H1 (cell line): ENCODE measurements around the gene ANKRD27. TPM values are rescaled to one million over a fixed set of nuclear protein-coding genes. Genes with fewer than 3 reads are reported as not detected.

Source experiments
- CTCF ChIA-PET: fragments of 300-600 bp; sonication (Branson Sonifier 250); formaldehyde crosslinking; loops from one replicate; lab custom pipeline; 2021; ENCODE audit not compliant: partially characterized antibody; lab: Charles Lee
- POLR2A ChIA-PET: fragments of 300-600 bp; sonication (Branson Sonifier 250); formaldehyde crosslinking; loops from one replicate; lab custom pipeline; 2021; ENCODE audit warnings: inconsistent platforms; ENCODE audit not compliant: partially characterized antibody; lab: Charles Lee
- DNase-seq, 2 experiments: peaks; one replicate each; pipeline versions ENCODE4 v3.0.0 to v3.0.0-alpha.2; 2010 to 2022; ENCODE audit warnings: low spot score in 2 of 2, low read depth in 1 of 2, mixed read lengths in 1 of 2
- FAIRE-seq: peaks from 2 replicates; lab custom pipeline; 2011; peaks lifted over from hg19 to GRCh38; lab: Jason Lieb, UNC
- H2AFZ ChIP-seq: 2 replicates; pipeline ENCODE4 v1.8.1; 2012; ENCODE audit warnings: low read length, inconsistent platforms
- H2AK5ac ChIP-seq: 2 replicates; pipeline ENCODE4 v1.6.1; 2013; ENCODE audit warnings: low read depth, low read length
- H2BK120ac ChIP-seq: replicated peaks from 2 replicates; pipeline ENCODE3; 2013; ENCODE audit warnings: low read depth, low read length, inconsistent platforms
- H2BK12ac ChIP-seq: 2 replicates; pipeline ENCODE4 v1.6.1; 2013; ENCODE audit warnings: low read depth, low read length
- H2BK15ac ChIP-seq: 2 replicates; pipeline ENCODE4 v1.6.1; 2013; ENCODE audit warnings: low read length
- H2BK20ac ChIP-seq: 2 replicates; pipeline ENCODE4 v1.6.1; 2013; ENCODE audit warnings: low read length
- H2BK5ac ChIP-seq: 2 replicates; pipeline ENCODE4 v1.6.1; 2013; ENCODE audit warnings: low read depth, low read length
- H3K14ac ChIP-seq: 2 replicates; pipeline ENCODE4 v1.6.1; 2013; ENCODE audit warnings: inconsistent platforms; ENCODE audit not compliant: insufficient read length
- H3K18ac ChIP-seq: 2 replicates; pipeline ENCODE4 v1.6.1; 2013; ENCODE audit warnings: low read length; ENCODE audit errors: extremely low read depth
- H3K23ac ChIP-seq: 2 replicates; pipeline ENCODE4 v1.6.1; 2013; ENCODE audit warnings: inconsistent platforms; ENCODE audit not compliant: insufficient read length
- H3K23me2 ChIP-seq: 2 replicates; pipeline ENCODE4 v1.6.1; 2013; ENCODE audit warnings: low read depth, low read length
- H3K27ac ChIP-seq: 2 replicates; pipeline ENCODE4 v1.6.1; 2011; ENCODE audit warnings: low read depth, low read length, inconsistent platforms
- H3K27me3 ChIP-seq, 4 experiments: replicated peaks in 1 of 4; 1 replicate in 1 of 4; 2 replicates in 3 of 4; pipeline versions ENCODE4 v1.6.1 to v1.8.1; 2011 to 2013; ENCODE audit warnings: low read length in 3 of 4, mild to moderate bottlenecking in 3 of 4, inconsistent platforms in 2 of 4, mixed read lengths in 2 of 4, moderate library complexity in 1 of 4; ENCODE audit not compliant: control insufficient read depth in 3 of 4, insufficient read depth in 3 of 4; ENCODE audit errors: extremely low read depth in 1 of 4
- H3K36me3 ChIP-seq, 4 experiments: 2 replicates each; pipeline versions ENCODE4 v1.6.1 to v1.8.1; 2011 to 2013; ENCODE audit warnings: mild to moderate bottlenecking in 4 of 4, low read length in 3 of 4, moderate library complexity in 2 of 4, control low read depth in 1 of 4, inconsistent platforms in 1 of 4; ENCODE audit not compliant: insufficient read depth in 4 of 4, control insufficient read depth in 2 of 4
- H3K4ac ChIP-seq: replicated peaks from 2 replicates; pipeline ENCODE3; 2013; ENCODE audit warnings: low read length, low read depth, mixed read lengths, inconsistent platforms; ENCODE audit not compliant: insufficient read length
- H3K4me1 ChIP-seq, 4 experiments: replicated peaks in 1 of 4; 1 replicate in 1 of 4; 2 replicates in 3 of 4; pipeline versions ENCODE4 v1.6.1 to v1.8.1; 2011 to 2013; ENCODE audit warnings: low read length in 3 of 4, inconsistent platforms in 2 of 4, mixed read lengths in 1 of 4; ENCODE audit not compliant: insufficient read depth in 4 of 4, control insufficient read depth in 3 of 4
- H3K4me2 ChIP-seq, 2 experiments: 2 replicates each; pipeline versions ENCODE4 v1.6.1 to v1.8.1; 2011 to 2013; ENCODE audit warnings: low read depth in 2 of 2, low read length in 2 of 2, control low read depth in 1 of 2, inconsistent platforms in 1 of 2, mild to moderate bottlenecking in 1 of 2; ENCODE audit not compliant: insufficient read depth in 1 of 2
- H3K4me3 ChIP-seq, 4 experiments: fragments of 200-600, 300-600 bp in 1 of 4; sonication (generic), shearing (Covaris generic), sonication (Bioruptor Twin) in 1 of 4; 2 replicates each; pipeline versions ENCODE4 v1.5.1 to v1.8.1; 2011 to 2016; ENCODE audit warnings: low read length in 4 of 4, low read depth in 3 of 4, control low read depth in 2 of 4, inconsistent platforms in 2 of 4, mild to moderate bottlenecking in 2 of 4, mixed read lengths in 1 of 4, moderate library complexity in 1 of 4; ENCODE audit not compliant: insufficient read depth in 2 of 4; ENCODE audit errors: extremely low read depth in 1 of 4
- H3K56ac ChIP-seq: replicated peaks from 2 replicates; pipeline ENCODE3; 2013; ENCODE audit warnings: low read depth, mild to moderate bottlenecking, mixed read lengths, low read length, inconsistent platforms; ENCODE audit not compliant: insufficient read length
- H3K79me1 ChIP-seq: 2 replicates; pipeline ENCODE4 v1.6.1; 2013; ENCODE audit warnings: low read depth, low read length, control low read depth
- H3K79me2 ChIP-seq, 2 experiments: 2 replicates each; pipeline versions ENCODE4 v1.6.1 to v1.8.1; 2012 to 2013; ENCODE audit warnings: low read length in 2 of 2, mild to moderate bottlenecking in 2 of 2, inconsistent platforms in 1 of 2; ENCODE audit not compliant: insufficient read depth in 2 of 2, control insufficient read depth in 1 of 2
- H3K9ac ChIP-seq, 4 experiments: replicated peaks in 1 of 4; 1 replicate in 1 of 4; 2 replicates in 3 of 4; pipeline versions ENCODE4 v1.6.1 to v1.8.1; 2011 to 2013; ENCODE audit warnings: low read depth in 3 of 4, low read length in 3 of 4, control low read depth in 2 of 4, mild to moderate bottlenecking in 2 of 4, moderate library complexity in 2 of 4, inconsistent platforms in 1 of 4; ENCODE audit errors: extremely low read depth in 1 of 4
- H3K9me3 ChIP-seq, 2 experiments: 2 replicates each; pipeline versions ENCODE4 v1.6.1 to v1.8.1; 2012 to 2013; ENCODE audit warnings: mild to moderate bottlenecking in 2 of 2, moderate library complexity in 2 of 2, control low read depth in 1 of 2, inconsistent platforms in 1 of 2, low read depth in 1 of 2, low read length in 1 of 2, mixed read lengths in 1 of 2; ENCODE audit not compliant: insufficient read depth in 2 of 2
- H4K20me1 ChIP-seq, 2 experiments: replicated peaks in 1 of 2; 2 replicates each; pipeline versions ENCODE3 to v1.8.1; 2011 to 2013; ENCODE audit warnings: inconsistent platforms in 2 of 2, low read length in 2 of 2, mild to moderate bottlenecking in 1 of 2; ENCODE audit not compliant: insufficient read depth in 2 of 2, control insufficient read depth in 1 of 2
- H4K5ac ChIP-seq: 2 replicates; pipeline ENCODE4 v1.6.1; 2013; ENCODE audit warnings: low read length, low read depth, mixed read lengths, inconsistent platforms; ENCODE audit not compliant: insufficient read length
- H4K8ac ChIP-seq: 2 replicates; pipeline ENCODE4 v1.8.0; 2013; ENCODE audit warnings: mild to moderate bottlenecking, moderate library complexity, low read length, inconsistent platforms; ENCODE audit not compliant: insufficient read depth; ENCODE audit errors: extremely low read depth
- H4K91ac ChIP-seq: replicated peaks from 2 replicates; pipeline ENCODE3; 2013; ENCODE audit warnings: low read length, mixed read lengths, inconsistent platforms; ENCODE audit not compliant: insufficient read length
- KDM5A ChIP-seq: fragments of 200-600 bp; IDR thresholded peaks from 2 replicates; pipeline ENCODE4 v1.7.1; 2012; ENCODE audit warnings: mild to moderate bottlenecking, low read length, inconsistent platforms, mixed read lengths
- NANOG ChIP-seq: IDR thresholded peaks from 2 replicates; pipeline ENCODE4 v1.6.1; 2011; ENCODE audit warnings: low read length, low read depth, mild to moderate bottlenecking, inconsistent platforms; ENCODE audit not compliant: insufficient read depth, poor library complexity, severe bottlenecking
- SUZ12 ChIP-seq: fragments of 200-600 bp; sonication (generic); IDR thresholded peaks from 2 replicates; pipeline ENCODE4 v1.6.1; 2012; ENCODE audit warnings: mild to moderate bottlenecking, inconsistent platforms, low read length, moderate library complexity, mixed read lengths
- WGBS, 2 experiments: shearing (Covaris generic) in 1 of 2; methylation state at CpG; one replicate each; pipeline versions ENCODE4 v1.1.6 to v1.1.7; 2013 to 2015; ENCODE audit warnings: low lambda C conversion rate in 2 of 2, mixed read lengths in 2 of 2, inconsistent platforms in 1 of 2, low coverage in 1 of 2, missing lambda C conversion rate in 1 of 2; ENCODE audit not compliant: insufficient replicate concordance in 2 of 2, insufficient coverage in 1 of 2, insufficient read length in 1 of 2; ENCODE audit errors: extremely low coverage in 1 of 2, missing lambda C conversion rate in 1 of 2; 5-methylcytosine and 5-hydroxymethylcytosine counted together
- polyA plus RNA-seq, 7 experiments: library from polyadenylated mRNA; depleted of rRNA in 3 of 7; stranded (reverse) in 5 of 7; unstranded in 2 of 7; fragments of >200 nt in 5 of 7; fragments of 200-250 nt in 2 of 7; gene quantifications; 1 replicate in 5 of 7; 2 replicates in 1 of 7; 4 replicates in 1 of 7; pipeline versions ENCODE4 v1.2.1 to v1.2.3, GENCODE V29; 2011 to 2013; ENCODE audit warnings: missing spikeins in 2 of 7, mixed read lengths in 2 of 7
- total RNA-seq: library from RNA; stranded (reverse); fragmentation: NEBNext Ultra II Directional; extraction: Animal tissue kit (Norgen Biotek cat#: 25700); gene quantifications from 2 replicates; pipeline ENCODE4 v1.2.1, GENCODE V29; 2021

ANKRD27 gene
- total and polyA plus RNA-seq, 2 of the 8 experiments (the other 6 are each of a cell fraction or from before 2014, with no cell fraction given): 27.9 to 55.7 TPM

- H4K8ac ChIP-seq: no peak overlapping the region
- no peak overlapping the region for H2AK5ac ChIP-seq
- no peak overlapping the region for H2BK5ac ChIP-seq
- DNase-seq (no peak), FAIRE-seq (no peak)
- peaks cover 2% of the 10 kb centered on the region; the same call in 1 of the 2 replicates for H3K79me1 ChIP-seq
- TF ChIP-seq NANOG (no peak), KDM5A (no peak), SUZ12 (no peak)
- no peak overlapping the region for H3K14ac ChIP-seq
- H3K9ac ChIP-seq: no peak overlapping the region
- H3K27ac ChIP-seq: no peak overlapping the region
- 39% methylated on average over 2 of the region's 3 CpGs; no CpG with 5 or more reads in 1 of the 2 experiments for WGBS, 2 experiments
- H4K5ac ChIP-seq: no peak overlapping the region
- H2BK15ac ChIP-seq: no peak overlapping the region
- no peak overlapping the region for H3K23ac ChIP-seq
- H2BK120ac ChIP-seq: no peak overlapping the region
- H2BK20ac ChIP-seq: no peak overlapping the region
- peaks cover 0 to 54% of the 10 kb centered on the region in 2 experiments; a peak in 3 of 4 replicates for H3K79me2 ChIP-seq
- H3K36me3 ChIP-seq: peaks cover 0 to 11% (median 1%) of the 10 kb centered on the region in 4 experiments; a peak in 2 of 8 replicates
- H3K9me3 ChIP-seq: no peaks in the 10 kb centered on the region
- ChIA-PET CTCF (no interaction called here), POLR2A (no interaction called here)
- no peak overlapping the region for H3K4me2 ChIP-seq
- no peak overlapping the region for H3K4me3 ChIP-seq
- no peaks in the 10 kb centered on the region for H3K27me3 ChIP-seq
- H4K20me1 ChIP-seq: peaks cover 0 to 5% of the 10 kb centered on the region in 2 experiments
- no peaks in the 10 kb centered on the region for H3K23me2 ChIP-seq
- no peak overlapping the region for H3K56ac ChIP-seq
- no peak overlapping the region for H3K4ac ChIP-seq
- no peaks in the 10 kb centered on the region for H3K4me1 ChIP-seq
- H2AFZ ChIP-seq: no peak overlapping the region
- no peak overlapping the region for H2BK12ac ChIP-seq
- H4K91ac ChIP-seq: no peak overlapping the region
- H3K18ac ChIP-seq: no peak overlapping the region
These were observed 12.8 kb downstream of the ANKRD27 start for GRCh38 chr19:32662186-32662585.
